ENCODE data around the gene RCC2. TPM values are rescaled to one million over a fixed set of nuclear protein-coding genes. Genes with fewer than 3 reads are reported as not detected.

Gene RCC2
- total RNA-seq, 3 donors from 2014 or later (not counting 1 experiment from before 2014, with no cell fraction given): 55.2 to 76.8 (median 73.2) TPM

DNA sequence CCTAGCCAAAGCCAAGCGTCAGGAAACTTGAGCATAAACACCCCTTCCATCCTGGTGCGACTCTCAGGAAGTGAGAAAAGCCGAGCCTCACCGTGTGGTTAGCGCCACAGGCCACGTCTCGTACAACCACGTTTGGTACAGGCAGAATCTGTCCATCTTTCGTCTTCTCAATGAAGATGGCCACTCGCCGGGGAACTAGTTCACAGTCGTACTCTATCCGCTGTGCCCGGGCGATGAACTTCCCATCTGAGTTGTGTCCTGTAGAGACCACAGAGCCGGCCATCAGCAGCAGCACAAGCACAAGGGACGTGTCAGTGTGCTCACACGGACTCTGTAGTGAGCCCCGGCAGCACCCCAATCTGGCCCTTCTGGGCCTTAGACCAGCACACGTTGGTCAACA, 23.1 kb downstream of the RCC2 start:
- DNase-seq (no peak), ATAC-seq (no peak)
- H3K36me3 ChIP-seq (ENCODE audit: control insufficient read depth, insufficient read depth, low read length): peaks cover 85% of the 10 kb centered on the region
- H3K4me1 ChIP-seq (ENCODE audit: control insufficient read depth, insufficient read depth, low read length): peaks cover 9% of the 10 kb centered on the region
- peaks cover 15% of the 10 kb centered on the region for H3K36me3 Mint-ChIP-seq
- no peaks in the 10 kb centered on the region for H3K27me3 ChIP-seq (ENCODE audit: control insufficient read depth, insufficient read depth, low read length)
- TF ChIP-seq, protein P1, sequence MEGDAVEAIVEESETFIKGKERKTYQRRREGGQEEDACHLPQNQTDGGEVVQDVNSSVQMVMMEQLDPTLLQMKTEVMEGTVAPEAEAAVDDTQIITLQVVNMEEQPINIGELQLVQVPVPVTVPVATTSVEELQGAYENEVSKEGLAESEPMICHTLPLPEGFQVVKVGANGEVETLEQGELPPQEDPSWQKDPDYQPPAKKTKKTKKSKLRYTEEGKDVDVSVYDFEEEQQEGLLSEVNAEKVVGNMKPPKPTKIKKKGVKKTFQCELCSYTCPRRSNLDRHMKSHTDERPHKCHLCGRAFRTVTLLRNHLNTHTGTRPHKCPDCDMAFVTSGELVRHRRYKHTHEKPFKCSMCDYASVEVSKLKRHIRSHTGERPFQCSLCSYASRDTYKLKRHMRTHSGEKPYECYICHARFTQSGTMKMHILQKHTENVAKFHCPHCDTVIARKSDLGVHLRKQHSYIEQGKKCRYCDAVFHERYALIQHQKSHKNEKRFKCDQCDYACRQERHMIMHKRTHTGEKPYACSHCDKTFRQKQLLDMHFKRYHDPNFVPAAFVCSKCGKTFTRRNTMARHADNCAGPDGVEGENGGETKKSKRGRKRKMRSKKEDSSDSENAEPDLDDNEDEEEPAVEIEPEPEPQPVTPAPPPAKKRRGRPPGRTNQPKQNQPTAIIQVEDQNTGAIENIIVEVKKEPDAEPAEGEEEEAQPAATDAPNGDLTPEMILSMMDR (IDR thresholded peaks at IDR 0.05): no peak
- H3K9me3 Mint-ChIP-seq: no peaks in the 10 kb centered on the region
- H3K4me3 ChIP-seq (ENCODE audit: low read length): no peak overlapping the region
- peaks cover 16 to 17% of the 10 kb centered on the region in 2 donors for H3K4me1 Mint-ChIP-seq
- H3K9me3 ChIP-seq (ENCODE audit: control insufficient read depth, insufficient read depth, low read length): no peaks in the 10 kb centered on the region
- 85% methylated on average over 20 of the region's 20 CpGs for WGBS (ENCODE audit: insufficient coverage)
- H3K27ac Mint-ChIP-seq: no peak overlapping the region
- intact Hi-C loops (cut with micrococcal nuclease): no loop called here
- no peak overlapping the region for H3K4me3 Mint-ChIP-seq
- no peak overlapping the region for H3K27ac ChIP-seq (ENCODE audit: low read length)
- no peaks in the 10 kb centered on the region for H3K27me3 Mint-ChIP-seq (ENCODE audit: low read depth in 2 of 2)

DNA sequence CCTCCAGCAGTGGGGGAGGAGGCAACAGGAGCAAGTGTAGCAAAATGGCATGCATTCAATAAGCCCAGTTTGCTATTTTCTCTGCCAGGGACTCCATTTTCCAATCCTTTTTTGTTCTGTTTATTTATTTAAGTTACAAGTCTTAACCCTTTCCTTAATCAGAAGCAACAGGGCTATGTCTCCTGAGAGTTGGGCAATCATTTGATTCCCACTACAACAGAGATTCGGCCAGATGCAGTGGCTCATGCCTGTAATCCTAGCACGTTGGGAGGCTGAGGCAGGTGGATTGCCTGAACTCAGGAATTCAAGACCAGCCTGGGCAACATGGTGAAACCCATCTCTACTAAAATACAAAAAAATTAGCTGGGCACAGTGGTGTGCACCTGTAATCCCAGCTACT, 25.5 kb downstream of the RCC2 start:
- TF ChIP-seq, protein P1 (IDR thresholded peaks at IDR 0.05): no peak
- H3K27ac Mint-ChIP-seq: no peak overlapping the region
- no peaks in the 10 kb centered on the region for H3K9me3 Mint-ChIP-seq
- peaks cover 12 to 13% of the 10 kb centered on the region in 2 donors for H3K4me1 Mint-ChIP-seq
- no peaks in the 10 kb centered on the region for H3K27me3 Mint-ChIP-seq (ENCODE audit: low read depth in 2 of 2)
- ATAC-seq (no peak), DNase-seq (no peak)
- intact Hi-C loops (cut with micrococcal nuclease): no loop called here
- H3K4me1 ChIP-seq (ENCODE audit: control insufficient read depth, insufficient read depth, low read length): peaks cover 9% of the 10 kb centered on the region
- WGBS (ENCODE audit: insufficient coverage): 100% methylated on average over 2 of the region's 2 CpGs
- peaks cover 85% of the 10 kb centered on the region for H3K36me3 ChIP-seq (ENCODE audit: control insufficient read depth, insufficient read depth, low read length)
- no peaks in the 10 kb centered on the region for H3K9me3 ChIP-seq (ENCODE audit: control insufficient read depth, insufficient read depth, low read length)
- H3K36me3 Mint-ChIP-seq: peaks cover 15% of the 10 kb centered on the region
- H3K4me3 ChIP-seq (ENCODE audit: low read length): no peak overlapping the region
- no peaks in the 10 kb centered on the region for H3K27me3 ChIP-seq (ENCODE audit: control insufficient read depth, insufficient read depth, low read length)
- H3K27ac ChIP-seq (ENCODE audit: low read length): no peak overlapping the region
- H3K4me3 Mint-ChIP-seq: no peak overlapping the region

DNA sequence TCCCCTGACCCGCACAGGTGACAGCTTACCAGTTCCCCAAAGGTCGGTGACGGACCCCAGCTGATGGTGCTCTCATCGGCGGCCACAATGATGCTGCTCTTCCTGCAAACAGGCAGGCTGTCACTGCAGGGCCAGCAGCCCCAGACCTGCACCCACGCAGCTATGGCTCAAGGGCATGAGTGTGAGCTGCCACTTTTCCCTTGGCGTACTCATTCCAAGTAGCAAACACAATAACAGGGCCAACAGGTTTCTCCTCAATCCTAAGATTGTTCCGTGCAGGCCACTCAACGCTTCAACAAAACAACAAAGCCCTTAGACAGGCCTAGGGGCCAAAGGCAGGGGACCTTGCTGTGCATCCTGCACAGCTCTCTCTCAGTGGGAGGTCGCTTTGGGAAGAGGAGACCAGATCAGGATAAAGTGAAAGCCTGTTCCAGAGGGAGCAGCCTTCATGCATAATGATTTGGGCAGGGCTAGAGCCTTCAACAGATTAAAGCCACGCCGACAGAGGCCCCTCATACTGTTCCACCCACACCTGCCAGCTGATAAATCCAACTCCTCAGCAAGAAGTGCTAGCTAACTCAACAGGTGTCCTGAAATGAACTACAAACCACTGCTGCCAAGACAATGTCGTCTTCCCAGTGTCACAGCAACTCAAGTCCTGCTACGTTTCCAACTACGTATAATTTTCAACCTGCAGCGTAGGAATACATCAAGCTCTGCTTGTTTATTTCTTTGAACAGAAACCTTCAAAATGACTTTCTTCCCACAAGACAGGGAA, 27.2 kb downstream of the RCC2 start:
- H3K27ac Mint-ChIP-seq: peak overlapping the region; percentile 22 to 50
- ATAC-seq (no peak), DNase-seq (no peak)
- H3K27me3 Mint-ChIP-seq (ENCODE audit: low read depth in 2 of 2): no peaks in the 10 kb centered on the region
- WGBS (ENCODE audit: insufficient coverage): 92% methylated on average over 16 of the region's 16 CpGs
- H3K4me1 Mint-ChIP-seq: peaks cover 12 to 13% of the 10 kb centered on the region in 2 donors
- peak overlapping the region; percentile 7 for H3K4me3 Mint-ChIP-seq
- no peaks in the 10 kb centered on the region for H3K9me3 Mint-ChIP-seq
- Histone ChIP-seq H3K4me3 (ENCODE audit: low read length) (no peak overlapping the region), H3K36me3 (ENCODE audit: control insufficient read depth, insufficient read depth, low read length) (peaks cover 81% of the 10 kb centered on the region), H3K9me3 (ENCODE audit: control insufficient read depth, insufficient read depth, low read length) (no peaks in the 10 kb centered on the region), H3K27me3 (ENCODE audit: control insufficient read depth, insufficient read depth, low read length) (no peaks in the 10 kb centered on the region), H3K4me1 (ENCODE audit: control insufficient read depth, insufficient read depth, low read length) (peaks cover 9% of the 10 kb centered on the region), H3K27ac (ENCODE audit: low read length) (no peak overlapping the region)
- intact Hi-C loops (cut with micrococcal nuclease): no loop called here
- TF ChIP-seq, protein P1 (IDR thresholded peaks at IDR 0.05): no peak
- peaks cover 26% of the 10 kb centered on the region for H3K36me3 Mint-ChIP-seq

All from natural killer cell (primary cell).